Measurements from ENCODE around the gene SIN3B.

The SIN3B gene

DNA sequence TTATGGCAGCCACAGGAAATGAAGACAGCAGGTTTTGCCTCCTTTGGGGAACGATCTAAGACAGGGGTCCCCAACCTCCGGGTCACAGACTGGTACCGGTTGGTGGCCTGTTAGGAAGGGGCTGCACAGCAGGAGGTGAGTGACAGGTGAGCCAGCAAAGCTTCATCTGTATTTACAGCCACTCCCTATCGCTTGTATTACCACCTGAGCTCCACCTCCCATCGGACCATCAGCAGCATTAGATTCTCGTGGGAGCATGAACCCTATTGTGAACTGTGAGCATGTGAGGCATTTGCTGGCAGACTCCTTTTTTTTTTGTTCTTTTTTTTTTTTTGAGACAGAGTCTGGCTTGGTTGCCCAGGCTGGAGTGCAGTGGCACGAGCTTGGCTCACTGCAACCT lies 81.8 kb downstream of the SIN3B start:
- DNase-seq (ENCODE audit: low spot score) = no peak

DNA sequence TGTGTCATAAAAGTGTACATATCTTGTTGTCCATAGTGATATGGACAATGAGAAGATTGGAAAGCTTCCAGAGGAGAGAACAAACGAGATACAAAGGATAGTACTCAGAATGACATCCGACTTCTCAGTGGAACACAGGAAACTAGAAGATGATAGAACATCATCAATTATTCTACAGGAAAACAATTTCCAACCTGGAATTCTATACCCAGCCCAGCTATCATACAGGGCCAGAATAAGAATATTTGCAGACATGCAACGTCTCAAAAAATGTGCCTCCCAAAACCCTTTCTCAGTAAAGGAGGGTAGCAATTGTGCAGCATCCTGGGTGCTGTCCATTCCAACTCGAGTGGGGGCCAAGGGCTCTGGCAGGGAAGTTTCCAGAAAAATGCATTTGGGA lies 83.6 kb downstream of the SIN3B start:
- no peak for DNase-seq (ENCODE audit: low spot score)

DNA sequence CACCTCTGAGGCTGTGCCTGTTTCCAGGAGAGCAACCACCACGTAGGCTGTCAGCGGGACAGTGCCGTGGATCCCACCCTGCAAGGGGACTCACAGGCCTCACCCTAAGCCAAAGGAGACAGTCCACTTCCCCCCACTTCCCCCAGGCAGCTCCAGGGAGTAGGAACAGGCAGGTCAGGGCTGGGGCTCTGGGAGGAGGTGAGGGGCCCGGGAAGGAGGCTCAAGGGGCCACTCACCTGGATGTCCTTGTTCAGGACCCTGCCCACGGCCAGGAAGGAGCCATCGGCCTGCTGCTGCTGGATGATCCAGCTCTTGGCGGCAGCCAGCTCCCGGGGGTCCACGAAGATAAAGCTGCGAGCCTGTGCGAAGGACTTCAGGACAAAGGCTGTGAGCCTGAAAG lies 85.2 kb downstream of the SIN3B start:
- DNase-seq (ENCODE audit: low spot score) = no peak

DNA sequence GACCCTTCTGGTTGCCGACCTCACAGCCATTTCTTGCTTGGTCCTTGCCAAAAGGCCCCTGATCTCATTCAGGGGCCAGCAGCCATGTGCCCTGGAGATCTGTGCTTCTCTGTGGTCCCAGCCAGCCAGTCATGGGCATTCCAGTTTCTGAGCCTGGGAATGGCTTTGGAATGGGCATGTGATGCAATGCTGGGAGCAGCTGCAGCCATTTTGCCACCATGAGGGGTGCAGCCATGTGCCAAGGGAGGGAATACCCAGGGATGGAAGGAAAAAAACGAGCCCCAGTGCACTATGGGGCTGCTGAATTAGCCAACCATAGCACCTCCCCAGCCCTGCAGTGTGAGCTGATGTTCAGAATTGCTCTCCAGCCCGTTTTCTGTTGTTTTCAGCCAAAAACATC lies 85.9 kb downstream of the SIN3B start:
- no peak for DNase-seq (ENCODE audit: low spot score)

DNA sequence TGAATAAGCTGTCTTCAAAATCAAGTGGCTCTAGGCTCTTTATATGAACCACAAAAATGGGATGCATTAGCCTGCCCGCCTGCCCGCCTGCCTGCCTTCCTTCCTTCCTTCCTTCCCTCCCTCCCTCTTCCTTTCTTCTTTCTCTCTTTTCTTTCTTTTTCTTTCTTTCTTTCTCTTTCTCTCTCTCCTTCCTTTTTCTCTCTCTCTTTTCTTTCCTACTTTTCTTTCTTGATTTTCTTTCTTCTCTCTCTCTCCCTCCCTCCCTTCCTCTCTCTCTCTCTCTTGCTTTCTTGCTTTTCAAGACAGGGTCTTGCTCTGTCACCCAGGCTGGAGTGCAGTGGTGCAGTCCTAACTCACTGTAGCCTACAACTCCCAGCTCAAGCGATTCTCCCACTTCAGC lies 86.5 kb downstream of the SIN3B start:
- no peak for DNase-seq (ENCODE audit: low spot score)

DNA sequence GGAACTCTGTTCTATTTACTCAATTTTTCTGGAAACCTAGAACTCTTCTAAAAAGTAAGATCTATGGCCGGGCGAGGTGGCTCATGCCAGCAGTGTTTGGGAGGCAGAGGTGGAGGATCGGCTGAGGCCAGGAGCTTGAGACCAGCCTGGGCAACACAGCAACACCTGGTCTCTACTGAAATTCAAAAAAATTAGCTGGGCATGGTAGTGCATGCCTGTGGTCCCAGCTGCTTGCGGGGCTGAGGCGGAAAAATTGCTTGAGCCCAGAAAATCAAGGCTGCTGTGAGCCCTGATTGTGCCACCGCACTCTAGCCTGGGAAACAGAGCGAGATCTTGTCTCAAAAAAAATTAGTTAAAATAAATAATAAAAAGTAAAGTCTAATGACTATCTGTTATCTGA lies 88.2 kb downstream of the SIN3B start:
- DNase-seq (ENCODE audit: low spot score) = no peak

DNA sequence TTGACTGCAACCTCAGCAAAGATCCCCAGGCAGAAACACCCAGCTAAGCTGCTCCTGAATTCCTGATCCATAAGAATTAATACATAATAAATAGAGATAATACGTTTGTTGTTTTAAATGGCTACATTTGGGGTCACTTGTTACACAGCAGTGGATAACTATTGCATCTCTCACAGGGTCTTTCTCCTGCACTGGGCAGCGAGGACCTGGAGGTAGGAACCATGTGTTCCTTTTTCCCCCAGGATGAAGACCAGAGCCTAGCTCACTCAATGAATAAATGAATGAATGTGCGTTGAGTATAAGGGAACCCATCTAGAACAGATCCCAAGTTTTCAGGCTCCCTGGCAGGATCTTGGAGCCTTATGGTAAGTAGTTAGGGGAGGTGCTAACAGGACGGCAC lies 90.3 kb downstream of the SIN3B start:
- no peak for DNase-seq (ENCODE audit: low spot score)

DNA sequence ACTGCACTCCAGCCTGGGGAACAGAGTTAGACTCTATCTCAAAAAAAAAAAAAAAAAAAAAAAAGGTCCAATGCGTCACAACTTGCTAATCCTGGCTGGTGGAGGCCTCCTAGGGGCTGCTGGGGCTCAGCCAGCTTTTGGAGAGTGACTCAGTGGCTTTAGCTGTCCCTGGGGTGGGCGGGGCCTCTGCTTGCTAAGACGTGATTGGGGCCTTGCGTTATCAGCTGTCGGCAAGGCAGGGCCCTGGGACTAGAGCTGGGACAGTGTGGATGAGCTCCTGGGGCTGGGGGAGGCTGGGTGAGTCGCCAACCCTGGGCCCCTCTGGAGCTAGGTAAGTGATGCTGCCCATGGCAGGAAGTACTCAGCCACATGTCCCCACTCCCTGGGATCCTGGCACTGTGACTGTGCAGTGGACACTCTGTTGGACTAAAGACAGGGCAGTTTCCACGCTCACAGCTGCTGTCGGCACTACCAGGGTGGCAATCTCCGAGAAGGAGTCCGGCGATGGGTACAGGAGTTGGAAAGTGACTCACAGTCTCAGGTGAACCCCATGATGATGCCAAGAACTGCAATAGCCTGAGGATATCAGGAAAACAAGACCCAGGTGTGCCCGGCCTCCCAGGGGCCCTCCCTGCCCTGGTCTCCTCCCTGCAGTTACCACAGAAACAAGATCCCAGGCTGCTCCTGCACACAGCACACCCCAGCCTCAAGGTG lies 91.8 kb downstream of the SIN3B start:
- no peak for DNase-seq (ENCODE audit: low spot score)

DNA sequence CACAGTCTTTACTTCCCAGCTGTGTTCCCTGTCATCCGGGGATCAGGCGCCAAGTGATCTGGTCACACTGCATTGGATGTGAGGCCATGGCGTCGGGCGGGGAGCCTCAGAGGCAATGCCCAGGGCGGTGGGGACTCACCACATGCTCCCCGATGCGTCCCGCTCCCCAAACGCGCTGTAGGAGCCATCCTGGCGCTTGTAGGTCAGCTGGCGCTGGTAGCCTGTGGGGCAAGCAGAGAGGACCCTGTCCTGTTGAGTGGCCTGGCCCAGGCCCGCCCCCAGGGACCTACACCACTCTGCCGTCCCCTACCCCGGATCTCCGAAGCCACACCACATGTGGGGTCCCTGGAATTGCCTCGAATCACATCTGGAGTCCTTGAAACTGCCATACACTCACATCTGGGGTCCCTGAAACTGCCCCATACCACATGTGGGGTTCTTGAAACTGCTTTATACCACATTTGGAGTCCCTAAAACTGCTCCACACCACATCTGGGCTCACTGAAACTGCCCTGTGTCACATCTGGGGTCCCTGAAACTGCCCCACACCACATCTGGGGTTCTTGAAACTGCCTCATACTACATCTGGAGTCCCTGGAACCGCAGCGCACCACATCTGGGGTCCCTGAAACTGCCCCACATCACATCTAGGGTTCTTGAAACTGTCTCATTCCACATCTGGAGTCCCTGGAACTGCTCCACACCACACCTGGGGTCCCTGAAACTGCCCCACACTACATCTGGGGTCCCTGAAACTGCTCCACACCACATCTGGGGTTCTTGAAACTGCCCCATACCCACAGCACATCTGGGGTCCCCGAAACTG lies 92.8 kb downstream of the SIN3B start:
- no peak for DNase-seq (ENCODE audit: low spot score)

DNA sequence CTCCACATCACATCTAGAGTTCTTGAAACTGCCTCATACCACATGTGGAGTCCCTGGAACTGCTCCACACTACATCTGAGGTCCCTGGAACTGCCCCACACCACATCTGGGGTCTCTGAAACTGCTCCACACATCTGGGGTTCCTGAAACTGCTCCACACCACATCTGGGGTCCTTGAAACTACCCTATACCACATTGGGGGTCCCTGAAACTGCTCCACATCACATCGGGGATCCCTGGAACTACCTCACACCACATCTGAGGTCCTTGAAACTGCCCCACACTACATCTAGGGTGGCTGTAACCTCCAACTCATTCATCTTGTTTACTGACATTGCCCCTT lies 93.4 kb downstream of the SIN3B start:
- no peak for DNase-seq (ENCODE audit: low spot score)

DNA sequence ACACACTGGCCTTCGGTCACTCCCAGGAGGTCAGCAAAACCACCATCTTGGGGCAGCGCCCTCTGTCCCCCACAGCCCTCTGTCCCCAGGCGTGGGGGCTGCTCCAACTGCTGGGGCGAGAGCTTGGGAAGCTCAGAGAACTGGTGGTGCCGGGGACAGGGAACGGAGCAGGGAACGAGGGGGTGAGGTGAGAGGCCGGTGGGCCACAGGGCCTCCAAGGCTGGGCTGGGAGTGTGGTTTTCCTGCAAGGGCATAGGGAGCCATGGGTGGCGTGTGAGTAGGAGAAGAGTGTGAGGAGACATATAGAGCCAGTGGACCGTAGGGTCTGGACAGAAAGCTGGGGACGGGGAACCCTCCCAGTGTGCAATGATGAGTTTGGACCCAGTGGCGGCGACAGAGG lies 93.8 kb downstream of the SIN3B start:
- no peak for DNase-seq (ENCODE audit: low spot score)

DNA sequence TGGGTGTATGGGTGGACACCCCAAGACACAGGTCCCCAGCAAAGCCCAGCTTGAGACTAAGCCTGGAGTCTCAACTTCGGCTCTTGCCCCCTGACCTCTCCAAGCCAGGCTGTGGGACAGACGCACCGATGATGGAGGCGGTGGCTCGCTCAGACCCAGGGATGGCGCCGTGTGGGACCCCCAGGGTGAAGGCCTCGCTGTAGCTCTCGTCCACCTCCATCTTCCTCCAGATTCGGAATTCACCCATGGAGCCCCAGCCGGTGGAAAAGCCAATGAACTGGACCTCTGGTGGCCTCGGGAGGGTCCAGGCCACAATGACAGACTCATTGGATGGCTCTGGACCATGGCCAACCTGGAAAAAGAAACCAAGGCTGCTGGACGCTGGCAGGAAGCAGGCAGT lies 98.7 kb downstream of the SIN3B start:
- DNase-seq (ENCODE audit: low spot score) = no peak

DNA sequence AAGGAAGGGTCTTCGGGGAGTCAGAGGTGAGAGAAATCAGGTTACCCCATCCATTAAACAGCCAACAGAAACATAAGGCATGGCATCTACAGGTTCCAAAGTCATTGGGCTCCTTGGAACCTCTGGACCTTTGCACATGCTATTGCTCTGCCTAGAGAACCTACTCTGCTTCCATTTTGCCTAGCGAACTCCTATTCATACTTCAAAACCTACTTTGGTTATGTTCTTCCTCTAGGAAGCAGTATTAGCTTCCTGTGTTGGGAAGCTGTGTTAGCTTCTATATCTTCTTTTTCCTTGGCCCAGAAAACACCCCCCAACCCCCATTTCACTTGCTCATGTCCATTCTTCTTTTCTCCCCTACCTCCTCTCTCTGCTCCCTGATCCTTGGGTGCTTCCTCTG lies 99.2 kb downstream of the SIN3B start:
- no peak for DNase-seq (ENCODE audit: low spot score)

DNA sequence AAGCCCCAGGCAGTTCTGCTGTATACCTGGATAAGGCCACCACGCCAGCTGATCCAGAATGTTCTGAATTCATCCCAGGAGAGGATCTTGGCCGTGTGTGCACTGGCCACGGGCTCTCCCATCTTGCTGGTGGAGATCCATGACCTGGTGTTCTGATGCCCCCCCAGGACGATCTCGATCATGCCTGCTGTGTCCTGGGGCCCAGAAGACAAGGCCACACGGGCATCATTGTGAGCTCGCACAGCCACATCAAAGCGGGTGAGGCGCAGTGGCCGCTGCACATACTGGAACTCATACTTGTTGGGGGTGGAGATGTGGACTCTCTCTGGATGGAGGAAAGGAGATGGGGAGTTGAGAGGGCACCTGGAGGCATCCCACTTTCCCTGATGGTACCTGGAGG lies 99.7 kb downstream of the SIN3B start:
- no peak for DNase-seq (ENCODE audit: low spot score)

All from cerebellar cortex (tissue), 1 donor.